GM21528 (cell line): Measurements from ENCODE around the gene UST.
A peak's percentile ranks its signal among the peaks of the same experiment; 100 is the strongest.
"Not testable (repeated sequence)": the region's sequence is repeated elsewhere in the genome, so short reads cannot be mapped to it uniquely, and the experiment has no call there.

ENCODE experiments used
- ATAC-seq: cut with Tn5 transposase; IDR thresholded peaks from one replicate; pipeline ENCODE4 v1.9.1; 2021; ENCODE audit warnings: mild to moderate bottlenecking, moderate library complexity; ENCODE audit not compliant: unreplicated experiment, low FRiP score

UST gene

DNA sequence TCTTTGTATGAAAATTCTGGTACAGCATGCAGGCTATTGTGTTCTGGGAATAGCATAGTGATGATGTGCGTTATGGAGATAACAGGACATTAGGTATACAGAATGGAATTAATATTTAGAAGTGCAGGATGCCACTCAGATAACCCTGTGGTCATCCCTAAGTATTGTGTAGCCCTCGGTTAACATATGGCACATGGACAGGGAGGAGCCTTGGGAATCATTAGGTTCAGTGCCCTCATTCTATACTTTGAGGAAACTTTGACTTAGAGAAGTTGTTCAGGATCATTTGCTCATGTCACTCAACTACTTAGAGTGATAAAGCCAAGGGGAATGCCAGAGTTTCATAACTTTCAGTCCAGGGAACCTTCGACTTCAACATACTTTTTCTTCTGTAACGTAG lies 185.9 kb downstream of the UST start:
- ATAC-seq, result no peak

DNA sequence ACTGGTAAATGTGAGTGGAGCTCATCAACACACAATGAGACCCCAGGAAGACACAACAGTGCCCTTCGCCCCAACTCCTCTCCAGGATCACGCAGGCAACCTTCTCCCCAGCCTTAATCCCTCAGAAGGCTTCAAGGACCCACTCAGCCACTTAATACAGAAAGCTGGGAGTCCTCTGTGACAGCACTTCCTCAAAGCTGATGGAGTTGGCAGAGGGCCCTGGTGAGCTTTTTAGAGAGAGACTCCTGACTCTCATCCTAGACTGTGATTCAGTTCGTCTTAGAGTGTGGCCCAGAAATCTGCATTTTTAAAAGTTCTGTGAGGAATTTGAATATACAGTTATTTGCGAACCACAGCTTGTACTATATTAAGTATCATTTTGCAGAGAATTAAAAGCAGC lies 187.7 kb downstream of the UST start:
- ATAC-seq, result no peak

DNA sequence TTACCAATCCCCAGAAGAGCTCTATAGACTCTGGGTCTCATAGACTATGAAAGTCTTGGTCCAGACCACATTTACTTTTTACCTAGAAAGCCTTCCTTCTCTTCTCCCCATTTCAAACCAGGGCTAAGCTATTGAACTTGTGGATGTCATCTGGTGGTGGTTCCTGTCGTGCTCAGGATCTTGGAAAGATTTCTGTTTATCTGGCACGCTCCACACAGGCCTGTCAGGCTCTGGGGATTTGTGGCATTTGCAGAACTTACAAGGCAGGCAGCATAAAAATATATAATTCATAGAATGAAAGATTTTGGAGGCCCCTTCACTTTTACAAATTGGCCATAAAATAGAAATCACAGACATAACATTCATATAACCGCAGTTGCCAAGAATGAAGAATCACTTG lies 188.1 kb downstream of the UST start:
- ATAC-seq, result no peak

DNA sequence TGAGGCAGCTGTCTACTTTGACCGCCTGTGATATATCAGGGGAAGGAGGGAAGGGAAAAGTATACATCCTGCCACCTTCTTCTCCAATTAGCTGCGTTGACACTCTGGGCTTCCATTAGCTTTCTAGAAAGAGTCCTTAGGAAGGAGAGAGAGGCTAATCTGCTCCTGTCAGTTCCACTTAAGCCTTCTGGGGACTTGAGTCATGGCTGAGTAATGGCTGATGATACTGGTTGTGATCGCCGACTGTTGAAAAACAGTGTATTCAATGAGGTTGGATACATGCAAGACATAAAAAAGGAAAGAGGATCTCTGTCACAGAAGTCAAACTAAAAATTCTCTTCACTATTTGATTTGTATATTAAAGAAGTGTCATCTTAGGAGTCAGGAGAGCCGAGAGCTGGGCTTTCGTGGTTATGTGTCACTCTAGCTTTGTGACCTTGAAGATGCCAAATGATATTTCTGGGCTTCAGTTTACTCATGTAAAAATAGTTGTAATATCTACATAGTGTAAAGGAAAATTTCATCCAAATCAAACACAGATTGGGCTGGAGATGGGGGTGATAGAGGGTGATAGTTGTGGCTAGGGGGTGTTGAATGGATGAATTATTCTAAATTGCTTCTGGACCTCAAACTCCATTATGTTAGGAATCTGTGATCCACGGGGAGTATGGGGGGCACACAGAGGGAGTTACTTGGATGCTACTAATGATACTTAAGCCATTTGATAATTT lies 189.0 kb downstream of the UST start:
- no peak for ATAC-seq

DNA sequence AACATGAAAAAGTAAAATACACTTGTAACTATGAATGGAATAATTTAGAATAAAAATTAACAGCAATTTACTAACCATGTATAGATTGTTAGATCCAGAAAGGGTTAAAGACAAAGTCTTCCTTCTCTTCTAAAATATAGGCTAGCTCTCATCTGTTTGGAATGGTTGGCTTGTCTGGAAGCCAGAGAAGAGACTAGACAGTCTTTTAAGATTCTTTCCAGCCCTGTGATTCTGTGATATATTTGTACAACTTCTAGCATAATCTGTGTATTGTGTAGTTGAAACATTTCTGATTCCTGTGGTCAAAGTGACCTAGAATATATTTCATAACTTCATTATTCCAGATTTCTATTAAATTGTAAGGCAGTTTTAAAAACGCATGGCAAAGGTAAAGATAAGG lies 196.6 kb downstream of the UST start:
- no peak for ATAC-seq

DNA sequence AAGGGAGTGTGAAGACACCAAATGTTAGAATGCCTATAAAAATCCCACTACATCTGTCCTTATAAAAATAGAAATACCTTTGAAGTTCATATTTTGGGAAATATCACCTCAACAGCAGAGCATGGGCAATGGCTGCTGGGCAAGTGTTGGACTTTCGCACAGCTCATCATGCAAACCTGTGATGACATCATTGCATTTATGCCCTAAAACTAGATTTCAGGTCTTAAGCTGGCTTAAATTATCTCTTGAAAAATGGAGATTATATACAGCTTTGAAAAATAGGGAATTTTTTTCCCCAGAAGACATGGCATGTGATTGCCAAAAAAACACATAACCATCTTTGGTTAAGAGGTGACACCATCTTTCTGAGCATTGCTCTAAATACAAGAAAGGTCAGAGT lies 197.8 kb downstream of the UST start:
- ATAC-seq, result no peak

DNA sequence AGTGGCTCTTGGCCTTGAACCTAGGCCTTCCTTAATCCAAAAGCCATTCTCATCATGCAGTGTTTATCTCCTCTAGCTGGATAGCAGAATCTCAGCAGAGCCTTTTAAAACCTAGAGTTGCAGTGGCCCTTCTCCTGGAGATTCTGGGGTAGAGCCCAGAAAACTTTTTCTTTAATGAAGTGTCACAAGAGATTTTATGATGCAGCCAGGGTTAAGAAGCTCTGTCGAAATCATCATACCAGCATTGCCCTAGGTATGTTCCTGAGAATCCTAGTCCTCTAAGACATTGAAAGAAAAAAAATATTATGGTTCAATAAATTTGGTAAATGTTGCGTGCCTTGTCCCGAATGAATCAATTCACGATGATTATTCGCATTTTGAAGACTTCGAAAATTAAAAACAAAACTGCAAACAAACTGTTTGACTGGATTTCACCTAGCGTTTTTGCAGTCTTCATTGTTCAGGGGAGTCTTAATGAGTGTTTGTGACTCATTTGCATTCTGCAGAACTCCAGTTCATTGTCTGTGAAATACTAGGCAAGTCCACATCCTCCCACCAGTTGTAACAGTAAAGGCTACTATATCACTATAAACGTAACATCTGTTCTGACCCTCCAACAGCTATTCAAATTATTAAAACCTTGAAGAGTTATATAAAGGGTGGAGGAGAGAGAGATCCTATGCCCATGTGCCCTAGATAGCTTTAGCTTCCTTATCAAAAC lies 198.6 kb downstream of the UST start:
- no peak for ATAC-seq

DNA sequence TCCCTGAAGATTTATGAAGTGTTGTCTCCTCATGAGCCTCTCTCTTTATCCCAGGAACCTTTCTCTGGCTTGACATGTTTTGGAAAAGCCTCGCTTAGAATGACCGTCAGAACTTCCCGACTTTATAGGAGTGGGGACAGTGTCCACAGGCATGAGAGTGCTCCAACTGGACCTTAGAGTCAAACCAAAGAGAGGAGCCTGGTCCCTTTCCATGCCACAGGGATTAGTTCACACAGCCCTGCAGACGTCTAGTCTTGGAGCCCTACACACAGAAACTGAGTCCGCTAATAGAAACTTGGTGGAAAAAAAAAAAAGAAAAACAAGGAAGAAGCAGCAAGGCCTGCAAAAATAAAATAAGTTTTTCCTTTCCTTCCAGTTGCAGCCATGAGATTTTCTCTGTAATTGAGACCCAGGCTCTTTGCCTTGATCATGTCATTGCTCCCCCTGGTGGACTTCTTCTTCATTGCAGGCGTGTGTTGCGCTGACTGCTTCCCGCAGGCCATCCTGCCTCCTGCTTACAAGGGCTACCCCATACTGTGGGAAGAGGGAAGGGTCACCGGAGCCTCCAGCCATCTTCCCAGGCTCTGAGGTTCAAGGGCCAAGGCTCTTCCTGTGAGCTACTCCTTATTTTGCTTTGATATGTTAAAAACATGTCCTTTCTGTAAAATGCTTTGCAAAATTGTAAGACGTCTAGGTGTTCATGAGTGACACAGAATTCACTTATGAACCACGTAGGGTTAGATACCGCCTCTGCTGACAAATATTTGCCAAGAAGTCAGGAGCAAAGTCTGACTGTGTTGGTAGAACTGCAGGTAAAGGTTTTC lies 201.0 kb downstream of the UST start:
- peak; percentile 91 for ATAC-seq

DNA sequence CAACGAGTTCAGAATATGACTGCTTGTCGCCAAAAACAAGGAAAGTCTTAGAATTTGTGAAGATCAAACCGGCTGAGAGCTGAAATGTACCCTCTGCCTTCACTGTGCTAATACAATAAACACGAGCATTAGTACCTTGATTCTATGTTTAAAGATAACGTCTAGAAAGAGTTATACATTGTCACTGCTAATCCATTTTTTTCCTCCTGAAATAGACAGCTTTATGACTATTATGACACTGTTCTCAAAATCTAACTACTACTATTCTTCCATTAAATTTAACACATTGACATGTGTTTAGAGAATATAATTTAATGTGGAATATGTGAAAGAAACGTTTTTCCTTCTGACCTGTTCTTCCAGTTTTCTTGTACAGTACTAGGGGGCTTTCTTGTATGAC lies 204.8 kb downstream of the UST start:
- ATAC-seq, result no peak

DNA sequence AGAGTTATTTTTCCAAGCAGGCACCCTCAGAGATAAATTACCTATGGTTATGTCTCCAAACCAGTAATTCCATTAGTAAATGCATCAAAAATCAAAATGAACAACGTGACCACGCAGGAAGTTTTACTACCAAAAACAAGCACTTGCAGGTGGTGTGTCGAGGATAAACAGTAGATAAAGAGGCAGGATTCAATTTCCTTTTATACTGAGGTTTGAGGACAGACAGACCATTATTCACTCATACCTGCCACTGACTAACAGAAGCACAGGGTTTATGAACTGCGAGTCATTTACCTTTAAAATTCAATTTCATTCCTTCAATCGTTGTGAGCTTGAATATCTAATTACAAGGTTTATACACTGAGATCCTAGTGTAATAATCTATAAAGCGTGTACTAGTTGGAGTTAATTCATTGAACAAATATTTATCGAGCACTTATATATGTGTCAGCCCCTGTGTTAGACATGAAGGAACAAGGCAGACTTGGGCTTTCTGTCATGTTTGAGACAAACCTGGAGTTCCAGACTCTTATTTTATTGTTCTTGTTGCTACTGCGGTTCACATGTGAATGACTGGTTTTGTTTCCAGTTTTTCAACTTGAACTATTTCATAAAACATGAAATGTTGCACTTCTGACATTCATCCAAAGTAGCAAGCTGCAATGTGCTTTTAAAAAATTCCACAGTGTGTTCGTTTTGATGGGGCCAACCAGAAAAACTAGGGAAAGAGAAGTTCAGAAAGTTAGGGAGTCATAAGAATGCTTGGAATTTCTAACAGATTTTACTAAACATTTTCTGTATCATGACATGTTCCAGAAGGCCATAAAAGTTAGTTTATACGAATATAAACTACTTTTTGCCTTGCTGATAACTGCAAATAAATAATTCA lies 205.6 kb downstream of the UST start:
- ATAC-seq, result no peak

DNA sequence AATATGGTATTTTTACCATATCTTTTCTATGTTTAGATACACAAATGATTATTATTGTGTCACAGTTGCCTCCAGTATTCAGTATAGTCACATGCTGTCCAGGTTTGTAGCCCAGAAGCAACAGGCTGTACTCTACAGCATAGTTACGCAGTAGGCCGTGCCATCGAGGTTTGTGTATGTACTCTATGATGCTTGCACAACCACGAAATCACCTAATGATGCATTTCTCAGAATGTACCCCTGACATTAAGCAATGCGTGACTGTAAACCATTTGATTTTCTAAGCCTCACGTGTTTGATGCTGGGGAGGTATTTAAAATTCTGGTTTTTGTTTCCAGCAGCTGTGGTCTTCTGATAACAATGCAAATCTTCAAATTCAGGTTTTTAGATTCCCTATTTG lies 207.6 kb downstream of the UST start:
- ATAC-seq, result no peak

DNA sequence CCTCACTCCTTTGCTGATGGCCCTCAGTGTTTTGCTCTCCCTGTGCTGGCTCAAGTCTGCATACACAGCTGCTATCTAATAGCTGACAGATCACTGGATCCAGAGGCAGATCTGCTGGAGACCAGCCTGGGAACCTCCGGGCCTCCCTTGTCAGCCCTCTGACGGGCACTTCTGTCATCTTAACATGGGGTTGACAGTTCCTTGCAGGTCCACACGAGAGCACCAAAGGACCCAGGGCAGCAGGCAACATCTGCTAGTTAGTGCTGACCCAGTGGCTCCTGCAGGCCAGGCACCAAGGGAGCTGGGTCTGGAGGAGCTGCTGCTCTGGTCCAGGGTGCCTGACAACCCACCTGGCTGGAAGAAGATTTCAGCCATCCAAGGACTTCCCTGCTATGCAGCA lies 208.1 kb downstream of the UST start:
- no peak for ATAC-seq

DNA sequence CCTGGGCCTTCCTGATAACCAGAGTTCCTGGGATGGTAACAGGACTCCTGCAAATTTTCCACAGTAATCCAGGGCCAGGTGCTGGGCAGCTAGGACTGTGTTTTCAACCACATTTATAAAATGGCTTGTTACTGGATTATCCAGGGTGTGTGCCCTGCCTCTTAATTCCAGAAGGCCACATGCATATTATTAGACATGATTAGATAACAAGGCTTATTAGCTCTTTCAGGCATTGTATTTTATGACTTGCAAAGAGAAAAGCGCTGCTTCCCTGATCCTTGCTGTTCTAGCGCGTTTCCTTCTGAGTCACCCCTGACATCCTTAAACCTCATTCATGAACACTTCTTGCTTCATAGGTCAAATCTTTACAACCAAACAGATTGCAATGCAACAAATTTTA lies 208.6 kb downstream of the UST start:
- ATAC-seq, result no peak

DNA sequence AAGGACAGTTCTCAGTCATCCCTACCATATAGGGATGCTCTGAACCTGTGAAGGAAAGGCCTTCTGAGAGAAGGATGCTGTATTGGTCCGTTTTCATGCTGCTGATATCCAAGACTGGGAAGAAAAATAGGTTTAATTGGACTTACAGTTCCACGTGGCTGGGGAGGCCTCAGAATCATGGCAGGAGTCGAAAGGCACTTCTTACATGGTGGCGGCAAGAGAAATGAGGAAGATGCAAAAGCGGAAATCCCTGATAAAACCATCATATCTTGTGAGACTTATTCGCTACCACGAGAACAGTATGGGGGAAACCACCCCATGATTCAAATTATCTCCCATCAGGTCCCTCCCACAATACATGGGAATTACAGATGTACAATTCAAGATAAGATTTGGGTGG lies 209.3 kb downstream of the UST start:
- not testable (repeated sequence) for ATAC-seq

DNA sequence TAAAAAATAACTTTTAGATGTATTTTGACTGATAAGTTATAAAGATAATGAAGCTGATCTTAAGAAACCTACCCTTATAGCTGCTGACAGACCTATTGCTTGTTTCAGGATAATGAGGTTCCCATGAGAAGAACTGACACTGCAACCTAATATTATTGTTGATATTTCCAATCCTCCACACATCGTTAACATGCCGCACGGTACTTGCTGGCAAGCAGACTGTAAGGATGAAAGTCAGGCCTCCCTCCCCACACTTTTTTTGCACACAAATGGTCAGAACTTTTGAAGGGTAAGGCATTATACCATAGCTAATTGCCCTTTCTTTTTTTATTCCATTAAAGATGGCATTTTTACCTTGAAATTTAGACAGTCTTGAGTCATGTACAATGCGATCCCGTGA lies 210.9 kb downstream of the UST start:
- no peak for ATAC-seq

DNA sequence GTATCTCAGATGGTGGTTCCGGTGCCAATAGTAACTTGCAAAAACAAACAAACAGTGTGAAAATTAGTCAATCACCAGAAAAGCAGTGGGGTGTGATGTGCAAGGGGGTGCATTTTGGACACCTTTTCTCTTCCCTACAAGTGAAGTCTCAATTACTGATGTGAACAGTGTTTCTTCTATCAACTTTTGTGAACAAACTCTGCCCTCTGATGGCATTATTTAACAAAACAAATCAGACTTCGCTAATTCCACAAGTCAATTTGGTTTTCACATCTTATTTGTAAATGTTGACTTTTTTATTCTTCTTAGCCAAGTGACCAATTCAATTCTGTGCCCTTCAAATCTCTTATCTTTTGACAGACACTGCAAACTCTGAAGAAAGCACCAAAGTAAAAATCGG lies 212.2 kb downstream of the UST start:
- no peak for ATAC-seq

DNA sequence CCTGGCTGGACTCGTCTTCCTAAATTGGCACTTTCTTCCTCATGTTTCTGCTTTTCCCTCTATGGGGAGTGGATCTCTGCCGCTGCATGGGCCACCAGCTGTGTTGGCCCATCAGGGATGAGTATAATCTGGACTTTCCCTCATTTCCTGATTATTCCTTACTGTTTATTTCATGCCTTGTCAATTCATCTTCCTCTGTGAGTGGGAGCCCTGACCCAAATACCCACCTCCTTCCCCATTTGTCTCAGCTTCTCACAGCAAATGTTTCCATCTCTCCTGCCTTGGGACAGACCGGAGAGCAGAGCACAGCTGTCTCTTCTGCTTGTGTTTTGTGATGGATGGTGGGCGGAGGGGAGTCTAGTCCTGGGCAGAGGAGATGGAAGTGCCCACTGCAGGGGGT lies 212.7 kb downstream of the UST start:
- ATAC-seq, result no peak

DNA sequence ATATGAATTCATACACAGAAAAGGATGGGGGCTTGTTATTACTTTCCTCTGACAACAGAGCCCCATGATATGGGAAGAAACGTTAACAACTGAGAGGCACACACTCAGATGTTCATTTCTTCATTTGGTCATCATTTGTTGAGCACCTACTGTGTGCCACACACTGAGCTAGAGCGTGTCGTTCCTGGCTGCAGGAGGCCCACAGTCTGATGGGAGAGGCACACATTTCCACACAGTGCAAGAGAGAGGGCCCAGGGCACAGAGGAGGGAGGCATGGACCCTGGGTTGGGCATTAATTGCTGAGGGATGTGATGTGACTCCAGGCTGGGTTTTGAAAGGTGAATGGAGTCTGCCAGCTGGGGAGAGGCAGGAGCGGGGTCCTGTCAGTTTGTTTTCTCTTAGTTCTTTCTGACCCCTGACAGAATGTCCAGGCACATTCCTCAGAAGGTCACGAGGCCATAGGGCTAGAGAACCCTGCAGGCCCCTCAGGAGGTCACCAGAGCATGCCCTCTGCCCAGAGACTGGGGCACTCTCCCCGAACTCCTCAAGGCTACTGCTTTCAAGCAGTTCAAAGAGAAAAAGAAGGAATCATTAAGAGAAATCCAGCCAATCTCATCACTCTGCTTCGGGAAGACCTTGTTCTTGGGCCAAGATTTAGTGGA lies 216.2 kb downstream of the UST start:
- ATAC-seq, result no peak

DNA sequence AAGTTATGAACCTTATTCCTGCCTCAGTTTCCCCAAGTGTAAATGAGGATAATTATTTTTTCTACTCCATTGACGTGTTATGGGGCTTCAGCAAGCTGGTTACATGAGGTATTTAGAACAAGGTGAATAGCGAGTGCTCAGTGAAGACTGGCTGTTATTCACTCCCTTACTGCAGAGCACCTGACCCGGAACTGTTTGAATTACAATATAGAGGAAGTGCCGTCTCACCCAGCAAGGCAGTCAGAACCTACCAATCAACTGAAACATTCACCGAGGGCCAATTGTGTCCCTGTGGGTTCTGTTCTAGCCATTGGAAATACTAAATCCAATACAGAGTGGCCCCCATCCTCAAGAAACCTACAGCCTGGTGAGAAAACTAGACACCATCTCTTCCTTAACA lies 216.9 kb downstream of the UST start:
- ATAC-seq, result no peak

DNA sequence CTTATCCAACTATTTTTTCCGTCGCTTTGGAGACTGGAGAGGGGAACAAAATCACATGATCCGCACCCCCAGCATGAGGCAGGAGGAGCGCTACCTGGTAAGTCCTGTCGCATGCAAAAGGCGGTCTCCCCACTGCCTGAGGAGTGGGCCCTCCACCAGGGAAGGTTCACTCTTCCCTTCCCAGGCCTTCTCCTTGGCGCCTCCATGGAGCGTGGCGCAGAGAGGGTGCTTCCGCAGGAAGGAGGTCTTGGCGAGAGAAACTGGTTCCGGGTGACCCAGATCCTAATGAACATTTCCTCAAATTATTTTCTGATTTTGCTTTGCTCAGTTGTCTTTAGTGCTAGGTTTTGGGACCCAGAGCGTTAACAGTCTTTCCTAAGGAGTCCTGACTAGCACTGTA lies 217.6 kb downstream of the UST start:
- no peak for ATAC-seq
